Muscle layer of duodenum (tissue), 2 donors: ENCODE data around the gene B3GALT5.

Experiments used
- H3K27ac ChIP-seq: one replicate; pipeline ENCODE4 v1.7.0; 2013; ENCODE audit warnings: mild to moderate bottlenecking, low read length
- H3K27me3 ChIP-seq: one replicate; pipeline ENCODE4 v1.7.0; 2013; ENCODE audit warnings: low read depth, mild to moderate bottlenecking, control low read depth, low read length
- H3K36me3 ChIP-seq, 2 donors: one replicate each; pipeline ENCODE4 v1.7.0; 2013; ENCODE audit warnings: low read length in 2 of 2, control low read depth in 1 of 2, mild to moderate bottlenecking in 1 of 2; ENCODE audit not compliant: insufficient read depth in 2 of 2, control insufficient read depth in 1 of 2
- H3K4me1 ChIP-seq, 2 donors: one replicate each; pipeline ENCODE4 v1.7.0; 2013; ENCODE audit warnings: low read length in 2 of 2, mild to moderate bottlenecking in 2 of 2, control low read depth in 1 of 2, moderate library complexity in 1 of 2; ENCODE audit not compliant: insufficient read depth in 2 of 2, control insufficient read depth in 1 of 2
- H3K4me3 ChIP-seq, 2 donors: one replicate each; pipeline ENCODE4 v1.7.0; 2013; ENCODE audit warnings: low read length in 2 of 2, low read depth in 1 of 2, mild to moderate bottlenecking in 1 of 2
- H3K9me3 ChIP-seq, 2 donors: one replicate each; pipeline ENCODE4 v1.7.0; 2013; ENCODE audit warnings: low read length in 2 of 2, control low read depth in 1 of 2, mild to moderate bottlenecking in 1 of 2; ENCODE audit not compliant: control insufficient read depth in 1 of 2
- donor health status: healthy.

B3GALT5 gene

GRCh38 chr21:39587376-39587775, 25.4 kb upstream of the B3GALT5 start:
- no peaks in the 10 kb centered on the region for H3K4me1 ChIP-seq
- H3K9me3 ChIP-seq, result no peaks in the 10 kb centered on the region
- H3K27me3 ChIP-seq, result no peaks in the 10 kb centered on the region
- no peak overlapping the region for H3K4me3 ChIP-seq
- no peaks in the 10 kb centered on the region for H3K36me3 ChIP-seq
- no peak overlapping the region for H3K27ac ChIP-seq

GRCh38 chr21:39588884-39589283, 23.9 kb upstream of the B3GALT5 start:
- Histone ChIP-seq H3K36me3 (no peaks in the 10 kb centered on the region), H3K27me3 (no peaks in the 10 kb centered on the region), H3K27ac (no peak overlapping the region), H3K4me3 (no peak overlapping the region), H3K4me1 (no peaks in the 10 kb centered on the region), H3K9me3 (no peaks in the 10 kb centered on the region)

GRCh38 chr21:39593522-39593921, 19.2 kb upstream of the B3GALT5 start:
- Histone ChIP-seq H3K36me3 (no peaks in the 10 kb centered on the region), H3K4me3 (no peak overlapping the region), H3K27ac (no peak overlapping the region), H3K4me1 (no peaks in the 10 kb centered on the region), H3K9me3 (no peaks in the 10 kb centered on the region), H3K27me3 (no peaks in the 10 kb centered on the region)

GRCh38 chr21:39595465-39595864, 17.3 kb upstream of the B3GALT5 start:
- Histone ChIP-seq H3K4me3 (no peak overlapping the region), H3K4me1 (no peaks in the 10 kb centered on the region), H3K9me3 (no peaks in the 10 kb centered on the region), H3K27ac (no peak overlapping the region), H3K27me3 (no peaks in the 10 kb centered on the region), H3K36me3 (no peaks in the 10 kb centered on the region)

GRCh38 chr21:39597595-39597994, 15.1 kb upstream of the B3GALT5 start:
- no peak overlapping the region for H3K4me3 ChIP-seq
- H3K27ac ChIP-seq, result no peak overlapping the region

GRCh38 chr21:39599191-39599970, 13.4 kb upstream of the B3GALT5 start:
- Histone ChIP-seq H3K4me1 (no peaks in the 10 kb centered on the region), H3K9me3 (no peaks in the 10 kb centered on the region), H3K4me3 (no peak overlapping the region), H3K36me3 (no peaks in the 10 kb centered on the region), H3K27me3 (no peaks in the 10 kb centered on the region), H3K27ac (no peak overlapping the region)

More at GRCh38 chr21:39597595-39597994, 15.1 kb upstream of the B3GALT5 start:
- Histone ChIP-seq H3K4me1 (no peaks in the 10 kb centered on the region), H3K9me3 (no peaks in the 10 kb centered on the region), H3K36me3 (no peaks in the 10 kb centered on the region), H3K27me3 (no peaks in the 10 kb centered on the region)

- H3K9me3 ChIP-seq, result no peaks in the 10 kb centered on the region
- H3K27ac ChIP-seq, result no peak overlapping the region
- no peaks in the 10 kb centered on the region for H3K36me3 ChIP-seq
- no peaks in the 10 kb centered on the region for H3K4me1 ChIP-seq
- H3K27me3 ChIP-seq, result no peaks in the 10 kb centered on the region
- H3K4me3 ChIP-seq, result no peak overlapping the region
Measured at GRCh38 chr21:39601187-39601928, 11.4 kb upstream of the B3GALT5 start.

GRCh38 chr21:39602076-39602689, 10.6 kb upstream of the B3GALT5 start:
- H3K27ac ChIP-seq, result no peak overlapping the region
- no peaks in the 10 kb centered on the region for H3K9me3 ChIP-seq

GRCh38 chr21:39602793-39603192, 9.9 kb upstream of the B3GALT5 start:
- Histone ChIP-seq H3K9me3 (no peaks in the 10 kb centered on the region), H3K36me3 (no peaks in the 10 kb centered on the region), H3K27me3 (no peaks in the 10 kb centered on the region), H3K4me1 (no peaks in the 10 kb centered on the region), H3K4me3 (no peak overlapping the region), H3K27ac (no peak overlapping the region)

More at GRCh38 chr21:39602076-39602689, 10.6 kb upstream of the B3GALT5 start:
- H3K4me3 ChIP-seq, result no peak overlapping the region
- no peaks in the 10 kb centered on the region for H3K27me3 ChIP-seq
- H3K4me1 ChIP-seq, result no peaks in the 10 kb centered on the region
- no peaks in the 10 kb centered on the region for H3K36me3 ChIP-seq

- no peaks in the 10 kb centered on the region for H3K27me3 ChIP-seq
- H3K36me3 ChIP-seq, result no peaks in the 10 kb centered on the region
- no peaks in the 10 kb centered on the region for H3K9me3 ChIP-seq
- H3K4me1 ChIP-seq, result no peaks in the 10 kb centered on the region
- no peak overlapping the region for H3K27ac ChIP-seq
- no peak overlapping the region for H3K4me3 ChIP-seq
Measured at GRCh38 chr21:39604951-39605350, 7.8 kb upstream of the B3GALT5 start.

GRCh38 chr21:39610703-39611102, 2.0 kb upstream of the B3GALT5 start:
- Histone ChIP-seq H3K27me3 (peaks cover 4% of the 10 kb centered on the region), H3K9me3 (no peaks in the 10 kb centered on the region), H3K4me3 (no peak overlapping the region), H3K4me1 (peaks cover 0 to 10% of the 10 kb centered on the region in 2 donors), H3K27ac (no peak overlapping the region), H3K36me3 (no peaks in the 10 kb centered on the region)
